HG03342 (cell line): Measurements from ENCODE around the gene PRSS53.

Experiments used
- ATAC-seq: cut with Tn5 transposase; IDR thresholded peaks from one replicate; pipeline ENCODE4 v1.9.1; 2021; ENCODE audit warnings: mild to moderate bottlenecking, moderate library complexity; ENCODE audit not compliant: unreplicated experiment

Gene PRSS53

GRCh38 chr16:31099860-31100638, 11.3 kb upstream of the PRSS53 start:
- ATAC-seq = no peak

GRCh38 chr16:31094424-31095120, 5.8 kb upstream of the PRSS53 start, which contains the start of gene VKORC1:
Gene VKORC1 (minus strand): TSS chr16:31094797. CDS start chr16:31094729, 68 bp downstream.
- peak; percentile 75 for ATAC-seq

GRCh38 chr16:31094088-31094423, 5.3 kb upstream of the PRSS53 start:
- ATAC-seq = no peak

GRCh38 chr16:31093132-31093703, 4.5 kb upstream of the PRSS53 start:
- no peak for ATAC-seq

GRCh38 chr16:31092330-31092729, 3.6 kb upstream of the PRSS53 start:
- ATAC-seq = no peak

- no peak for ATAC-seq
Observed at GRCh38 chr16:31090540-31090939, 1.8 kb upstream of the PRSS53 start.

- ATAC-seq = no peak
Observed at GRCh38 chr16:31089199-31089598, 456 bp upstream of the PRSS53 start.

- no peak for ATAC-seq
Observed at GRCh38 chr16:31087971-31088370, 772 bp downstream of the PRSS53 start.

- ATAC-seq = no peak
Observed at GRCh38 chr16:31087481-31087880, 1.3 kb downstream of the PRSS53 start.

- no peak for ATAC-seq
Observed at GRCh38 chr16:31086629-31086906, 2.2 kb downstream of the PRSS53 start.

GRCh38 chr16:31085873-31086628, 2.7 kb downstream of the PRSS53 start:
- no peak for ATAC-seq

- no peak for ATAC-seq
Observed at GRCh38 chr16:31085411-31085810, 3.3 kb downstream of the PRSS53 start.

GRCh38 chr16:31084584-31085302, 4.0 kb downstream of the PRSS53 start:
- no peak for ATAC-seq

GRCh38 chr16:31083981-31084380, 4.8 kb downstream of the PRSS53 start:
- ATAC-seq = no peak

- ATAC-seq = no peak
Observed at GRCh38 chr16:31083556-31083955, 5.2 kb downstream of the PRSS53 start.

- no peak for ATAC-seq
Observed at GRCh38 chr16:31083081-31083480, 5.7 kb downstream of the PRSS53 start.

GRCh38 chr16:31082368-31083045, 6.2 kb downstream of the PRSS53 start:
- ATAC-seq = no peak

GRCh38 chr16:31081428-31082351, 7.1 kb downstream of the PRSS53 start:
- no peak for ATAC-seq

- no peak for ATAC-seq
Observed at GRCh38 chr16:31080756-31081419, 7.9 kb downstream of the PRSS53 start.
